Stimulated activated CD4-positive, alpha-beta T cell treated with anti-CD3 and anti-CD28 coated beads, TNF-alpha, amount 100 ng/mL, for 48 hours (primary cell): Measurements from ENCODE around the gene ZNF385A.
A peak's percentile ranks its signal among the peaks of the same experiment; 100 is the strongest.

ENCODE experiments used
- DNase-seq, 3 donors: peaks; one replicate each; pipeline ENCODE4 v3.0.0-alpha.2; 2020; ENCODE audit warnings: low read depth in 3 of 3

The ZNF385A gene, protein sequence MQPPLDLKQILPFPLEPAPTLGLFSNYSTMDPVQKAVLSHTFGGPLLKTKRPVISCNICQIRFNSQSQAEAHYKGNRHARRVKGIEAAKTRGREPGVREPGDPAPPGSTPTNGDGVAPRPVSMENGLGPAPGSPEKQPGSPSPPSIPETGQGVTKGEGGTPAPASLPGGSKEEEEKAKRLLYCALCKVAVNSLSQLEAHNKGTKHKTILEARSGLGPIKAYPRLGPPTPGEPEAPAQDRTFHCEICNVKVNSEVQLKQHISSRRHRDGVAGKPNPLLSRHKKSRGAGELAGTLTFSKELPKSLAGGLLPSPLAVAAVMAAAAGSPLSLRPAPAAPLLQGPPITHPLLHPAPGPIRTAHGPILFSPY

DNA sequence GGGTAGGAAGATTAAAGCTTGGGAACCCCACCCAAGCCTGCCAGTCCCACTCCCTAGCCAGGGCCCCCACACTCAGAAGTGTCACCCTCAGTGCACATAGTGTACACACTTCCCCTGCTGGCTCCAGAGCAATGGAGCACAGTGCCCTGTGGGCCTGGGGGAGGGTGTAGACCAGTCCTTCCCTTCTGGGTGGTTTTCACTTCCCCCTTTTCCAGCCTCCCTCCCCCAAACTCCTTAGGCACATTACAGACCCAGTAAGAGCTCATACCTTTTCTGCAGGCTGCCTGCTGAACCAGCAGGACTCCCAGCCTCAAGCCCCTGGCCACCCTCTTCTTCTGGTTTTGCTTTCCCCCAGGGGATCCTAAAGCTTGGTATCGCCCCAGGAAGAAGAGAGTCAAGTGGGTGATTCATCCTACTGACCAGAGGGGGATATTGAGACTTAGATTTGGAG lies at the start of gene ZNF385A:
Gene ZNF385A (minus strand): TSS at position 143 of the 451 bp plus-strand sequence. CDS start 219 bp downstream, outside the sequence.
- DNase-seq: no peak

- no peak for DNase-seq
These were observed 48.3 kb upstream of the ZNF385A start for GRCh38 chr12:54432815-54433164.

- DNase-seq: peak in 1 of 3 donors; percentile 48
These were observed 47.6 kb upstream of the ZNF385A start for GRCh38 chr12:54431911-54432814.

DNA sequence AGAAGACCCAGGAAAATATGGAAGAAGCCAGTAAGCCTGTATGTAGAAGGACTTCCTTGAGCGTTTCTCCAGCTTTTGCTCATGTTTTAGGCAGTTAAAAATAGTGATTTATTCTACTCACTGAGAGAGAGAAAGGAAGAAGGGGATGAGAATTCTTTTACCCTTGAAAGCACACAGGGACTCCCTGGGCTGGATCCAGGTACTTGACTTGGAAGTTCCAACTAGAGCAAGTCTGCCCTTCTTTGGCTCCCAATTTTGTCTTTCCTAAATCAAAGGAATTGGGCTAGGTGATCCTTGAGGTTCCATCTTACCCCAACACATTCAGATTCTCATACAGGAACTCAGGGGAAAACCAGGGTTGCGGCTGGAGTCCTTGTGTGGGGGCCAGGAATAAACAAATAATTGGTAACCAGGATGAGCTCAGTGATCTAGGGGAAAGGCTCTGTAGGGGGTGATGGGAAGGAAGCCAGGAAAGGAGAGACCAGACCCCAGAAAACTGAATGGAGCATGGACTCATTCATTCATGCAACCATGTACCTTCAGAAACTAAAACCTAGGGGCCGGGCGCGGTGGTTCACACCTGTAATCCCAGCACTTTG lies 46.0 kb upstream of the ZNF385A start:
- DNase-seq: no peak

- DNase-seq: no peak
These were observed 44.5 kb upstream of the ZNF385A start for GRCh38 chr12:54429014-54429471.

GRCh38 chr12:54428050-54429013 lies 43.8 kb upstream of the ZNF385A start:
- no peak for DNase-seq

DNA sequence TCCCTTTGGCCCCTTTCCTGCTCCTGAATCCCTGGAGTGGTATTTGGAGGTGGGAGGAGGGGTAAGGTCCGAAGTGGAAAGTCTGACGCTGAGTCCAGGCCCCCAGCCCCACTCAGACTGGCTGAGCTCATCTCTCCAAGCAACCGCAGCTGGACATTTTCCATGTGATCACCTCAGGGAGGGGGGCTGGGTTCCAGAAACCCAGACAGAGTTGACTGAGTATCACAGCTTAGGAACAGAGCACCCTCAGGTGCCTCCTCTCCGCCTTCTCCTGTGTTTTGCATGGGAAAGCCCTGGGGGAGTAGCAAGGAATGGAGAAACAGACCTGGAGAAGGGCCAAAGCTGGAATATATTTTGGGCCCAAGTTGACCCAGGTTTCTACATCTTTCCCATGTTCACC lies 42.6 kb upstream of the ZNF385A start:
- no peak for DNase-seq

DNA sequence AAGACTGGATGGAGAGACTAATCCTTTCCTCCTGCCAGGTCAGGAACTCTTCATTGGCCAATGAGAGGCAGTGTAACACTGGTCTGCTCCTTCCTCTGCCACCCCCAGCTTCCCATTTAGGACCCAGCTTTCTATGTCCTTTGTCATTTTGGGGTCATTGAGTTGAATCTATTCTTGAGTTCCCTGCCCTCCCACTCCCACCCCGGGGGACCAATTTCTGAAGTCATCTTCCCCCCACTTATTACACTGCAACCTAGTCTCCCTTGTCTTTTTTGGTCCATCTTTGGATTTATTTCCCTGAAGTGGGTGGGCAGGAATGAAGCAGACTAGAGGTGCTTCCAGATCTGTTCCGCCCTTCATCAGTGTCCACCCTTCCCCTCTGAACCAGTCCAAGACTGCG lies 42.2 kb upstream of the ZNF385A start:
- no peak for DNase-seq

- no peak for DNase-seq
These were observed 41.2 kb upstream of the ZNF385A start for GRCh38 chr12:54425702-54426101.

DNA sequence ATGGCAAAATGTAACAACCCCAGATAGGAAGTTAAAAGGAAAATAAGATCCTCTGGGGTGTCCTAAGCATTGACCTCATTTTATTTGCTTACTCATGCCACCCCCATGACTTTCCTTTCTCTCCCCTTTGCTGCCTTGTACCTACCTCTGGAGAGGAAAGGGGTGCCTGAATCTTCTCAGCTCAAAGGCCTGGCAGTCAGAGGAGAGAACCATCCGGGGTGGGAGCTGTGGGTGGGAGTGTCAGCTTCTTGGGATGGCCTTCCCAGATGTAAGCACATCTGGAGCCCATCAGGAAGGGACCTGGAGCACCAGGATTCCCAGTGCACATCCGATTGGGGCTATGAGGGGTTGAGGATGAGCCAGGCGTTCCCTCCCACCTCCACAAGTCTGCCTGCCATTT lies 39.7 kb upstream of the ZNF385A start:
- no peak for DNase-seq

- DNase-seq: no peak
These were observed 39.2 kb upstream of the ZNF385A start for GRCh38 chr12:54423816-54424150.

- no peak for DNase-seq
These were observed 37.3 kb upstream of the ZNF385A start for GRCh38 chr12:54421879-54422250.

DNA sequence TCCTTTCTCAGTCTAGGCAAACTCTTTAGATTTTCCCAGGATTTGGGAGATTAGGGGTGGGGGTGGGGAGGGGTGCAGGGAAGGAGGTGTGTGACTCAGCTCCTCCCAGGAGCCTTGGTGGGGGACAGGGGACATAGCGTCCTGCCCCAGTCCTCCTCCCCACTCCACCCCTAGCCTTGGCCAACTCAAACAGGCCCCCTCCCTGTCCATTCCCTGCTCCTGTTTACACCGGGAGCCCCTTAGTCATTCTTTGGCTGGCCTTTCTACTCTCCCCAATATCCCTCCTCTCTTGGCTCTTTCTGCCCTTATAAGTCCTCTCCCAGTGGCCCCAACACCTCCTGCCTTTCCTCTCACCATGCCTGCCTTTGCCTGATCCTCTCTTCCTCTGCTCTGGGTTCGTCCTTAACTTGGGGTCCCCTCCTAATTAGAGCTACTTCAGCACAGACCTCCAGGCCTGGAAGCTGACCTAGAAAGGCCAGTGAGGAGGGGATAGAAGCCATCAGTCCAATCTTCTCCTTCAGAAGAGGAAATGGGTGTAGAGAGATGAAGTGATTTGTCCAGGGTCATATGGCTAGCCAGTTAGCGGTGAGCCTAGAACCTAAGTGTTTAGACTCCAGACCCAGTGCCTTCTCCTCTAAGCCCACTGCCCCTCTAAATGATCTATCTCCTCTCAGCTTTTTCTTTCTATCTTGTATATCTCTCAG lies 36.8 kb upstream of the ZNF385A start:
- no peak for DNase-seq

DNA sequence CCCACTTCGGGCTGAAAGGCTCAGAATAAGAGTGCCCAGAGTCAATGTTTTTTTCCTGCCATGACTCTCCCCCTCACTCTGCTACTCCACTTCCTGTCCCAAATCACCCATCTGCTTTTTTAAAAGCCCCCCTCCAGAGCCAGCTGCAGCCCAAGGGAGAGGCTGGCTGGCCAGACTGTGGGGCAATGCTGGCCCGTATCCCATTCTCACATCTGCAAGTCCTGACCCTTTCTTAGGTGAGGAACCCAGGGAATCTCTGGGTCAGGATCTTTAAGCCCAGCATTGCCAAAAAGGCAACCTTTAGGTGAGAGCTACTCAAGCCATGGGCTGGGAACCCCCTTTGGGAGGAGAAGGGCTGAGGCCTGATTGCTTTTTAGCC lies 36.2 kb upstream of the ZNF385A start:
- DNase-seq: no peak

DNA sequence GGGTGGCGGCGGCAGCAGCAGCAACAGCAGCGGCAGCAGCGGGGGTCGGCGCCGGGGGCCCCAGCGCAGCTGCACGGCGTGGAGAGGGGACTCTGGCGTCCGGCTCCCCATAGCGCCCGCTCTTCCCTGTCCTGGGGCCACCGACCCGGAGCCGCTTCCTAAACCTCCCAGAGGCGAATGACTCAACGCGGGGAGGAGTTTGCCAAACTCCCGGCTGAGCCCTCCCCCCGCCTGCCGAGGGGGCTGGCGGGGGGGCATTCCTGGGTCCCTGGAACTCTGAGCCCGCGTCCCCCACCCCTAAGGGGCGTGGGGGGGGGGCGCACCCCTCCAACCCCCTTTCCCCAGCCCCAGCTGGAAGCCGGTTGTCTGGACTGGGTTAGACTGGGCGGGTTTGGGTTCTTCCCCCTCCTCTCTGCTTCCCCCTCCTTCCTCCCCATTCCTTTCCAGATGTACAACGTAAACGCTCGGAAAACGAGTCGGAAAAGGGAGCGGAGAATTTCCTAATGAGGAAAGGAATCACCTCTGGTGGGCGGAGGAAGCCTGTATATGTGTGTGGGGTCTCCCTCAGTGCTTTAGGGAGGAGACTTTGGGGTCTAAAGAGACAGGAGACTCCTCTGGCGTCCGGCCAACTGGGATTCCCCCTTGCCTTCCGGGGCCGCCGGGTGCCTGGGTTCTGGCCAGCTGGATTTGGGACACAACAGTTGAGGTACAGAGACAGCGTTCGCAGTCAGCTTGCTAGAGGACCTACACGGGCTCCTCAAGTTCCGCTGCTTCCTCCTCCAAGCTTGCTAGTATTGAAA lies 34.8 kb upstream of the ZNF385A start, which contains the start of gene ITGA5:
Gene ITGA5 (minus strand): TSS at position 179 of the 800 bp plus-strand sequence. CDS start 68 bp downstream, at position 111.
- DNase-seq: peak in 1 of 3 donors; percentile 17

GRCh38 chr12:54418441-54419087 lies 34.0 kb upstream of the ZNF385A start:
- no peak for DNase-seq

GRCh38 chr12:54417712-54418440 lies 33.3 kb upstream of the ZNF385A start:
- no peak for DNase-seq
